CD14-positive monocyte (primary cell): Measurements from ENCODE around the gene FBXO46. TPM values are rescaled to one million over a fixed set of nuclear protein-coding genes. Genes with fewer than 3 reads are reported as not detected.

ENCODE experiments used
- DNase-seq, 3 donors: peaks; one replicate each; pipeline ENCODE4 v3.0.0-alpha.2; 2011 to 2022
- H2AFZ ChIP-seq: 2 replicates; pipeline ENCODE4 v1.6.0; 2012; ENCODE audit warnings: mild to moderate bottlenecking, low read depth, low read length, inconsistent platforms; ENCODE audit not compliant: insufficient read depth, poor library complexity, severe bottlenecking
- H3K27ac ChIP-seq, 2 donors: 1 replicate in 1 of 2; 2 replicates in 1 of 2; pipeline ENCODE4 v1.5.1; 2012 to 2013; ENCODE audit warnings: low read length in 2 of 2, control low read depth in 1 of 2, inconsistent platforms in 1 of 2, low read depth in 1 of 2, mild to moderate bottlenecking in 1 of 2
- H3K27me3 ChIP-seq, 2 donors: one replicate each; pipeline versions ENCODE4 v1.6.0 to v1.6.1; 2011 to 2013; ENCODE audit warnings: low read length in 2 of 2; ENCODE audit not compliant: control insufficient read depth in 2 of 2, insufficient read depth in 2 of 2
- H3K36me3 ChIP-seq, 2 donors: replicated peaks in 1 of 2; 1 replicate in 1 of 2; 2 replicates in 1 of 2; pipeline versions ENCODE4 v1.5.1 to v1.6.1; 2012 to 2013; ENCODE audit warnings: low read length in 2 of 2, control low read depth in 1 of 2, inconsistent platforms in 1 of 2, mild to moderate bottlenecking in 1 of 2; ENCODE audit not compliant: insufficient read depth in 2 of 2, control insufficient read depth in 1 of 2
- H3K4me1 ChIP-seq, 2 donors: 1 replicate in 1 of 2; 2 replicates in 1 of 2; pipeline versions ENCODE4 v1.5.1 to v1.6.1; 2012 to 2013; ENCODE audit warnings: low read length in 2 of 2, control low read depth in 1 of 2, inconsistent platforms in 1 of 2, mild to moderate bottlenecking in 1 of 2, moderate library complexity in 1 of 2; ENCODE audit not compliant: insufficient read depth in 2 of 2, control insufficient read depth in 1 of 2
- H3K4me2 ChIP-seq: replicated peaks from 2 replicates; pipeline ENCODE3; 2012; ENCODE audit warnings: low read length, moderate library complexity, mild to moderate bottlenecking; ENCODE audit not compliant: poor library complexity, severe bottlenecking; ENCODE audit errors: extremely low read depth
- H3K4me3 ChIP-seq, 3 experiments: fragments of 200-600 bp in 1 of 3; sonication (generic) in 1 of 3; replicated peaks in 1 of 3; 1 replicate in 2 of 3; 2 replicates in 1 of 3; pipeline ENCODE4 v1.5.1; 2011 to 2013; ENCODE audit warnings: low read length in 3 of 3, mild to moderate bottlenecking in 3 of 3, control low read depth in 2 of 3, low read depth in 2 of 3, inconsistent platforms in 1 of 3, moderate library complexity in 1 of 3
- H3K79me2 ChIP-seq: 2 replicates; pipeline ENCODE4 v1.6.0; 2012; ENCODE audit warnings: mild to moderate bottlenecking, control low read depth, inconsistent platforms, low read length, moderate library complexity; ENCODE audit not compliant: insufficient read depth
- H3K9ac ChIP-seq: 2 replicates; pipeline ENCODE4 v1.6.0; 2017; ENCODE audit warnings: low read length, mild to moderate bottlenecking; ENCODE audit not compliant: insufficient read depth, poor library complexity, severe bottlenecking
- H3K9me3 ChIP-seq, 2 donors: replicated peaks in 1 of 2; 1 replicate in 1 of 2; 2 replicates in 1 of 2; pipeline versions ENCODE4 v1.5.1 to v1.6.1; 2012 to 2013; ENCODE audit warnings: low read length in 2 of 2, control low read depth in 1 of 2; ENCODE audit not compliant: control insufficient read depth in 1 of 2, insufficient read depth in 1 of 2
- H4K20me1 ChIP-seq: 2 replicates; pipeline ENCODE4 v1.6.0; 2012; ENCODE audit warnings: mild to moderate bottlenecking, low read length, control low read depth, moderate library complexity; ENCODE audit not compliant: insufficient read depth
- H3K27ac Mint-ChIP-seq, 7 donors: one replicate each; pipeline ENCODE4 v1.8.0; 2020; ENCODE audit warnings: mild to moderate bottlenecking in 7 of 7, mixed read lengths in 7 of 7, moderate library complexity in 6 of 7, inconsistent platforms in 2 of 7
- H3K27me3 Mint-ChIP-seq, 3 donors: one replicate each; pipeline ENCODE4 v1.8.0; 2021 to 2022; ENCODE audit warnings: low read depth in 3 of 3, mild to moderate bottlenecking in 3 of 3, mixed read lengths in 3 of 3, moderate library complexity in 3 of 3, inconsistent platforms in 1 of 3
- H3K36me3 Mint-ChIP-seq, 2 donors: one replicate each; pipeline ENCODE4 v1.8.0; 2020; ENCODE audit warnings: mixed read lengths in 2 of 2, inconsistent platforms in 1 of 2, mild to moderate bottlenecking in 1 of 2
- H3K4me1 Mint-ChIP-seq: one replicate; pipeline ENCODE4 v1.8.0; 2020; ENCODE audit warnings: mild to moderate bottlenecking, mixed read lengths
- H3K4me3 Mint-ChIP-seq, 2 donors: one replicate each; pipeline ENCODE4 v1.8.0; 2020; ENCODE audit warnings: mild to moderate bottlenecking in 2 of 2, mixed read lengths in 2 of 2, moderate library complexity in 1 of 2
- H3K9me3 Mint-ChIP-seq, 7 donors: one replicate each; pipeline ENCODE4 v1.8.0; 2020 to 2022; ENCODE audit warnings: mixed read lengths in 7 of 7, mild to moderate bottlenecking in 6 of 7, moderate library complexity in 6 of 7, inconsistent platforms in 2 of 7
- CTCF ChIP-seq: fragments of 200-600 bp; IDR thresholded peaks from one replicate; pipeline ENCODE4 v1.8.0; 2022; ENCODE audit warnings: antibody characterized with exemption, mild to moderate bottlenecking
- WGBS: methylation state at CpG from one replicate; pipeline ENCODE4 v1.1.5; 2013; ENCODE audit warnings: missing lambda C conversion rate; ENCODE audit not compliant: insufficient coverage; 5-methylcytosine and 5-hydroxymethylcytosine counted together
- intact Hi-C, 2 donors: fragments of 100-400 bp; cut with micrococcal nuclease; formaldehyde crosslinking; loops; one replicate each; pipeline versions ENCODE4 v1.15.0 to v1.15.1; 2023
- polyA plus RNA-seq, 3 donors: library from polyadenylated mRNA; depleted of rRNA in 1 of 3; unstranded in 2 of 3; stranded (reverse) in 1 of 3; fragments of 300-500 nt in 2 of 3; fragments of >200 nt in 1 of 3; fragmentation: Illumina TruSeq in 2 of 3; gene quantifications; 1 replicate in 2 of 3; 2 replicates in 1 of 3; pipeline ENCODE4 v1.2.3, GENCODE V29; 2012 to 2021

FBXO46 gene
- polyA plus RNA-seq, 3 donors: 3.8 to 6.8 (median 5.5) TPM

- intact Hi-C loops: no loop called here
- H3K79me2 ChIP-seq: no peaks in the 10 kb centered on the region
- Mint-ChIP-seq H3K36me3 (peaks cover 8 to 12% of the 10 kb centered on the region in 2 donors), H3K4me3 (peak overlapping the region; percentile 59 to 89), H3K4me1 (peaks cover 37% of the 10 kb centered on the region), H3K27ac (peak overlapping the region in 3 of 7 donors; percentile 54 to 79 (median 75)), H3K9me3 (peaks cover 0 to 30% (median 14%) of the 10 kb centered on the region in 7 donors), H3K27me3 (peaks cover 60 to 88% (median 69%) of the 10 kb centered on the region in 3 donors)
- H3K9me3 ChIP-seq: no peaks in the 10 kb centered on the region
- 8% methylated on average over 40 of the region's 42 CpGs for WGBS
- no peak for TF ChIP-seq CTCF
- peak overlapping the region; percentile 53 for H3K4me2 ChIP-seq
- H2AFZ ChIP-seq: no peak overlapping the region
- H3K36me3 ChIP-seq: no peaks in the 10 kb centered on the region
- peaks cover 34 to 42% of the 10 kb centered on the region in 2 donors for H3K4me1 ChIP-seq
- peaks cover 26 to 82% of the 10 kb centered on the region in 2 donors for H3K27me3 ChIP-seq
- no peak overlapping the region for H3K27ac ChIP-seq
- peak overlapping the region in 1 of 3 experiments; percentile 56 for H3K4me3 ChIP-seq
- H3K9ac ChIP-seq: no peak overlapping the region
- H4K20me1 ChIP-seq: no peaks in the 10 kb centered on the region
- DNase-seq: peak; percentile 53 to 69 (median 57)
These were observed 59.8 kb downstream of the FBXO46 start for GRCh38 chr19:45670670-45671453.

DNA sequence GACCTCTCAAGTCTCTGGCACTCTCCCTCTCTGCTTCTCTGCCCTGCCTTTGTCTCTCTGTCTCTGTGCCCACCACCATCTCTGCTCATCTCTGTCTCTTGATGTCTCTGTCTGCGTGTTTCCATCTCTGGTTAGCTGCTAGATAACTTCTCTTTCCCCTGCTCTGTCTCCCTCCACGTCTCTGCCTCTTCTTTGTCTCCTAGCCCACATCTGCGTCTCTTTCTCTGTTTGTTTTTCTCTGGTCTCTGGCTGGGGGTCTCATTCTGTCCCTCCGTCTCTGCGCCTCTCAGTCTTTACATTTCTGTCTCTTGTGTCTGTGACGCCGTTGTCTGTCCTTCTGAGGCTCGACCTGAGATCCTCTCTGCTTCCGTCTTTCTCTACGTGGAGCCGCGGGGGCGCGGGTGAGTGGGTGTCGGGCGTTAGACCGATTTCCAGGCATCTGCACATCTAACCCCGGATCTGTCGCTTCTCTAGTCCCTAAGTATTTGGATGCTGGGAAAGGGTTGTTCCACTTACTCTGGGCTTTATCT, 62.3 kb downstream of the FBXO46 start:
- peak overlapping the region; percentile 77 for H3K4me2 ChIP-seq
- H3K9ac ChIP-seq: no peak overlapping the region
- intact Hi-C loops: no loop called here
- peaks cover 29 to 44% of the 10 kb centered on the region in 2 donors for H3K4me1 ChIP-seq
- no peak for DNase-seq
- peak overlapping the region in 4 of 7 donors; percentile 10 to 84 (median 60) for H3K27ac Mint-ChIP-seq
- H3K9me3 Mint-ChIP-seq: peaks cover 0 to 34% (median 13%) of the 10 kb centered on the region in 7 donors
- H3K4me1 Mint-ChIP-seq: peaks cover 43% of the 10 kb centered on the region
- H4K20me1 ChIP-seq: no peaks in the 10 kb centered on the region
- H3K27ac ChIP-seq: no peak overlapping the region
- H3K9me3 ChIP-seq: no peaks in the 10 kb centered on the region
- H3K4me3 ChIP-seq: peak overlapping the region in 1 of 3 experiments; percentile 69
- H3K27me3 ChIP-seq: peaks cover 26 to 62% of the 10 kb centered on the region in 2 donors
- no peaks in the 10 kb centered on the region for H3K36me3 ChIP-seq
- 0% methylated on average over 7 of the region's 19 CpGs for WGBS
- H2AFZ ChIP-seq: peak overlapping the region; percentile 78
- peaks cover 8 to 12% of the 10 kb centered on the region in 2 donors for H3K36me3 Mint-ChIP-seq
- no peaks in the 10 kb centered on the region for H3K79me2 ChIP-seq
- peak overlapping the region; percentile 67 to 89 for H3K4me3 Mint-ChIP-seq
- no peak for TF ChIP-seq CTCF
- H3K27me3 Mint-ChIP-seq: peaks cover 64 to 74% (median 74%) of the 10 kb centered on the region in 3 donors
